Measurements from ENCODE around the gene LDHAL6B.
"Not testable (repeated sequence)": the region's sequence is repeated elsewhere in the genome, so short reads cannot be mapped to it uniquely, and the experiment has no call there.

LDHAL6B gene

DNA sequence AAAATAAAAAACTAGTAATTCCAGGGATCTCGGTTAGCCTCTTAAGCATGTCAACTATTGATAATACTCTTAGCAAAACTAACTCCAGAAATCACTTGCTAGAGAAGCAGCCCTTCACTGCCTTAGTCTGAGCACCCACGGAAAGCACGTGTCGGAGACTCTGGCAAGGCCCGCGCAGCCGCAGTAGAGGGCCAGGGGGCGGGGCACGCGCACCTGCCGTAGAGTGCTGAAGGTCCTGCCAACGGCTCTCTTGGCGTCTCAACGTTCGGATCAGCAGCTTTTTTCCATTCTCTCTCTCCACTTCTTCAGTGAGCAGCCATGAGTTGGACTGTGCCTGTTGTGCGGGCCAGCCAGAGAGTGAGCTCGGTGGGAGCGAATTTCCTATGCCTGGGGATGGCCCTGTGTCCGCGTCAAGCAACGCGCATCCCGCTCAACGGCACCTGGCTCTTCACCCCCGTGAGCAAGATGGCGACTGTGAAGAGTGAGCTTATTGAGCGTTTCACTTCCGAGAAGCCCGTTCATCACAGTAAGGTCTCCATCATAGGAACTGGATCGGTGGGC is at the start of gene LDHAL6B:
Gene LDHAL6B, plus strand, starts transcription at position 221 of the 561 bp plus-strand sequence. Its CDS starts 98 bp downstream, at position 319.
- DNase-seq (ENCODE audit: low spot score) = no peak

DNA sequence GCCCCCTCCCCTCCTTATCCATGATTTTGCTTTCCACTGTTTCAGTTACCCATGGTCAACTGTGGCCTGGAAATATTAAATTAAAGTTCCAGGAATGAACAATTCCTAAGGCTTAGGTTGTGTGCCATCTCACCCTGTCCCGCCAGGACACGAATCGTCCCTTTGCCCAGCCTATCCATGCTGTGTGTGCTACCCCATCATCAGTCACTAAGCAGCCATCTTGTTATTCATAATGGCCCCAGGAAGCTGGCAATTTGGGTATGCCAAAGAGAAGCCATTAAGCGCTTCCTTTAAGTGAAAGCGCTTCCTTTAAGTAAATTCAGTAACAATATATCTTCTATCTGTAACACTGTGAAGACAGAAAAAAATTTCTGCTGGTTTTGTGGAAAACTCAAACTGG is 49.2 kb upstream of the LDHAL6B start:
- no peak for DNase-seq (ENCODE audit: low spot score)

GRCh38 chr15:59157840-59158700 is 48.6 kb upstream of the LDHAL6B start:
- no peak for DNase-seq (ENCODE audit: low spot score)

- DNase-seq (ENCODE audit: low spot score) = no peak
Observed at GRCh38 chr15:59158701-59159034, 48.0 kb upstream of the LDHAL6B start.

DNA sequence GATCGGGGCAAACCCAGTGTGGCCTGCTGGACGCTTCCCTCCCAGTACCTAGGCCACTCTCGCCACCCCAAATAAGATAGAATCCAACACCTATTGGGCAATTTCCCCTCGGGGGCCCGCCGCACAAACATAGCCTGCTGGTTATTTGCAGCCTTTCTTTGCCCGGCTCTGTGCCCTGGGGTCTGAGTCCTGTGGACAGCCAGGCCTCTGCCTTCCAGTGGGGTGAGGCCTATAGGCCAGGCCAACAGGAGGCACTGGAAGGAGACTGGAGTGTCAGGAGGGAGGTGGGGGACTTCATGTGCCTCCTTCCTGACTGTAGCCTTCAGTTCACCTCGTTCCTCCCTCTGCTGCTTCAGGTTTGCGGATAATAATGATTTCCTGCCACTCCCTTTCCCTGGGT is 47.4 kb upstream of the LDHAL6B start:
- no peak for DNase-seq (ENCODE audit: low spot score)

DNA sequence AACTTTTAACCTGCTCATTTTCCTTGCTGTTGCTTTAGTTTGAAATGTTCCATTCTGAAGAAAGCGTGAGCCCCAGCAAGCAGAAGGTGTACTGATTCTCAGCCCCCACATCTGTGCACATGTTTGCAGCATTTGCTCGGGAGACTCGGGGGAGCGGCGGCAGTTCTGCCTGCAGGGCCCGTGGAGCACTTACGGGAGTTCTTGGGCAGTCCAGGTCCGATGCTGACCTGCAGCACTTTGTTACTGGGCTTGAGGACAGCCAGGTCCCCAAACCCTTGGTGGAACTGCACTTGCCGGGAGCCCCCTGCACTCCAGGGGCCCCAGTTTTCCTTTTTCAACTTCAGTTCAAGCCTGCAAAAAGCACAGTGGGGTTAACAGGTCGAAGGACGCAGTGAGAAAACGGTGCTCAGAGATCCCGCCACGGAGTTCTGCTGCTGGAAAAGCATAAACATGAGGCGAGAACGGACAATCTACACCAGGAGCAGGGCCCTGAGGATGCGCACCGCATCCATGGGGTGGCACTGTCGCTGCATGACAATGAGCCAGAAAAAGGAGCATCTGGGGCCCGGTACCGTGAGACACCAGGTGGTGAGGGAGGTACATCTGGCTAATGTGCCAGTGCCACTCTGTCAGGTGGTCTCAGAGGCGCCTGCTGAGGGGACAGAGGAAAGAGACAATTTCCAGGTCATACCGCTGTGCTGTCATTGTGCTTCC is 45.6 kb upstream of the LDHAL6B start:
- no peak for DNase-seq (ENCODE audit: low spot score)

- not testable (repeated sequence) for DNase-seq (ENCODE audit: low spot score)
Observed at GRCh38 chr15:59162080-59162479, 44.6 kb upstream of the LDHAL6B start.

GRCh38 chr15:59165726-59166125 is 40.9 kb upstream of the LDHAL6B start:
- no peak for DNase-seq (ENCODE audit: low spot score)

- no peak for DNase-seq (ENCODE audit: low spot score)
Observed at GRCh38 chr15:59166166-59166565, 40.5 kb upstream of the LDHAL6B start.

DNA sequence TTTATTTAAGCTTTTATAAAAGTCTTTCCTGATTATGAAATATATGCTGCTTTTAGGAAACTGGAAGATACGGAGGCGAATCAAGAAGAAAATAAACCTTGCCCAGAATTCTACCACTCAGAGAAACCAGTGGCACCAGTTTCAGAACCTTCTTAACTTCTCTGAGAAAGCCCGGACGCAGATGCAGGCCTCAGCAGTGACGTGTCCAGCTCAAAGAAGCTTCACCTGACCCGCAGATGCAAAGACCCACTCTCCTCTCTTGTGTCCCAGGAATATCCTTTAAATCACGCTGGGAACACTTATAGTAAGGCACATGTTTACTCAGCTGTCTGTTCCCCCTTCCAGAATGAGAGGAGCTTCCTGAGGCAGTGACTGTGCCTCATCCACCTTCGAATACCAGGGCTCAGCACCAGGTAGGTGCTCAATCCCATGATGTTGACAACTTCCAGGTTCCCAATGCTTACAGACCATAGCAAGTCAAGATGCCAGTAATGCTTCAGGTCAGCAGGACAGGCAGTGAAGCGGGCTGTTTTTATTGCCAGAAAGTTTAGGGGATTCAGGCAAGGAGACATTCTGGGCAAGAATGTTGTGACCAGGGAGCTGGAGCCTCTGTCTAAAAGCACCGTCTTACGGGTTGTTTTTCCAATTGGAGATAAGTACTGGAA is 39.9 kb upstream of the LDHAL6B start:
- DNase-seq (ENCODE audit: low spot score) = no peak

GRCh38 chr15:59168536-59168935 is 38.1 kb upstream of the LDHAL6B start:
- no peak for DNase-seq (ENCODE audit: low spot score)

DNA sequence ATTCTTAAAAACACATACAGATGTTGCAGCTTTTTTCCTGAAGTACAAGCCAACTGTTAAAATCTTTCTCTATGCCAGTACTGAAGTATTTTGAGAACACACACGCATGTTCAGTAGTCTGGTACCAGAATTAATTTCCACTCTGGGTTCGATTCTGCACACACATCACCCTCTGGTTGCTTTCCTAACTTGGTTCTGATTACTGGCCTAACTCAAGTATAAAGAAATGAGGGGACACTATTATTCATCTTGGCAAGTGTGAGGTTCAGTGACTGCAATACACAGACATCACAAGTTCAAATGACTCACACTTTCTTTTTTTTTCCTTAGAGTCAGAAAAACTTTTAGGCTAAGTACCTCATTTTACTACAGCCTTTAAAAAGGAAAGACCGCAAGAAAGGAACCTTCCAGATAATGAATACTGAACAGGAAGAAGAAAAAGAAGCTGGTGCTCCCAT is 37.4 kb upstream of the LDHAL6B start:
- peak; percentile 71 for DNase-seq (ENCODE audit: low spot score)

GRCh38 chr15:59170295-59171066 is 36.2 kb upstream of the LDHAL6B start:
- DNase-seq (ENCODE audit: low spot score) = peak; percentile 53

DNA sequence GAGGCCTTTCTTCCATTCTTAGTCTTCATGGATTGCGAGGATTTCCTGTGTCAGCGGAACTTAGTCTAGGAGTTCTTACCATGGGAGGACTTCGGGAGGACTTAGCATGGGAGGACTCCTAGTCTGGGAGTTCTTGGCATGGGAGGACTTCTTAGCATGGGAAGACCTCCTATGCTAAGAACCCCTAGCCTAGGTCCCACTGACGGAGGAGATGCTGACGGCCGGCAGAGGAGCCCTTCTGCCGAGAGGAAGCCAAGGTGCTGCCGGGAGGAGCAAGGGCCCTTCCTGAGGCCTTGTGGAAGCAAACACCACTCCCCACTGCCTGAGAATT is 35.6 kb upstream of the LDHAL6B start:
- DNase-seq (ENCODE audit: low spot score) = no peak

GRCh38 chr15:59172289-59172901 is 34.2 kb upstream of the LDHAL6B start:
- no peak for DNase-seq (ENCODE audit: low spot score)

DNA sequence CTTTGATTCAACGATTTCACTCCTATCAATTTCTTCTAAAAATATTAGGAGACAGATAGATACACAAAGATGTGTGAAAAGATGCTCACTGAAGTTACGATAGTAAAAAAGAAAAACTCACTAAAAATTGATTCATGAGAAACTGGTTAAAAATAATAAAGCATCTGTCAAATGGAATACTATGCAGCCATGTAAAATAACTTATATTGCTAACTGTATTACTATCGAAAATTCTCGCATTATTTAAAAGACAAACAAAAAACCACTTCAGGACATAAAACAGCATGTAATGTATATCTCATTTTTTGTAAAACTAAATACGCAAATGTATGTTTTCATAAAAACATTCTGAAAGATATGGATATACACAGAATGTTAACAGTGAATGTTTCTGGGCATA is 33.4 kb upstream of the LDHAL6B start:
- DNase-seq (ENCODE audit: low spot score) = no peak

GRCh38 chr15:59174151-59174834 is 32.4 kb upstream of the LDHAL6B start:
- no peak for DNase-seq (ENCODE audit: low spot score)

- DNase-seq (ENCODE audit: low spot score) = peak; percentile 88
Observed at GRCh38 chr15:59174835-59175831, 31.5 kb upstream of the LDHAL6B start.

GRCh38 chr15:59176653-59177316 is 29.9 kb upstream of the LDHAL6B start:
- DNase-seq (ENCODE audit: low spot score) = no peak
